ENCODE results near the gene B4GALT6.

The B4GALT6 gene

GRCh38 chr18:31679791-31680432 lies 4.5 kb downstream of the B4GALT6 start:
- 84% methylated on average over 5 of the region's 5 CpGs for WGBS
- Histone ChIP-seq H3K4me1 (ENCODE audit: control insufficient read depth, insufficient read depth, low read depth, low read length) (no peaks in the 10 kb centered on the region), H3K27me3 (ENCODE audit: control insufficient read depth in 1 of 2, insufficient read depth in 1 of 2, low read length in 2 of 2) (no peaks in the 10 kb centered on the region)

GRCh38 chr18:31679133-31679742 lies 5.1 kb downstream of the B4GALT6 start:
- Histone ChIP-seq H3K27me3 (ENCODE audit: control insufficient read depth in 1 of 2, insufficient read depth in 1 of 2, low read length in 2 of 2) (no peaks in the 10 kb centered on the region), H2BK12ac (ENCODE audit: low read length in 2 of 2) (peak overlapping the region in 1 of 2 experiments; percentile 98), H3K4me3 (ENCODE audit: insufficient read depth in 1 of 2, low read depth in 1 of 2, low read length in 2 of 2) (peak overlapping the region in 1 of 2 experiments; percentile 16), H3K9me3 (ENCODE audit: control insufficient read depth, low read length) (no peaks in the 10 kb centered on the region), H3K18ac (ENCODE audit: low read depth in 1 of 2, low read length in 2 of 2) (no peak overlapping the region), H3K4me2 (ENCODE audit: low read length, poor library complexity, severe bottlenecking) (no peak overlapping the region), H3K36me3 (ENCODE audit: control insufficient read depth in 1 of 2, insufficient read depth in 2 of 2, low read depth in 1 of 2, low read length in 2 of 2) (no peaks in the 10 kb centered on the region), H3K23ac (ENCODE audit: low read length in 2 of 2) (no peak overlapping the region), H3K4ac (ENCODE audit: low read depth in 1 of 2, low read length in 2 of 2) (peak overlapping the region in 1 of 2 experiments; percentile 82), H2AK5ac (ENCODE audit: low read length, severe bottlenecking) (no peak overlapping the region), H4K91ac (ENCODE audit: low read length) (no peak overlapping the region), H3K27ac (ENCODE audit: low read length, poor library complexity, severe bottlenecking) (peak overlapping the region; percentile 35), H3K4me1 (ENCODE audit: control insufficient read depth, insufficient read depth, low read depth, low read length) (no peaks in the 10 kb centered on the region), H2BK5ac (ENCODE audit: low read depth, low read length, poor library complexity, severe bottlenecking) (no peak overlapping the region), H2BK15ac (ENCODE audit: low read depth, poor library complexity, severe bottlenecking) (no peak overlapping the region), H3K9ac (ENCODE audit: low read length) (peak overlapping the region; percentile 40), H4K8ac (ENCODE audit: low read length) (no peak overlapping the region), H2AFZ (ENCODE audit: low read depth, low read length) (no peak overlapping the region), H2BK120ac (ENCODE audit: low read depth, low read length) (no peak overlapping the region), H3K14ac (ENCODE audit: low read length in 2 of 2) (no peak overlapping the region), H3K79me1 (replicated peaks; ENCODE audit: low read length, poor library complexity, severe bottlenecking) (peaks cover 26% of the 10 kb centered on the region)
- 59% methylated on average over 2 of the region's 3 CpGs for WGBS
- DNase-seq, result peak; percentile 85

More at GRCh38 chr18:31679791-31680432, 4.5 kb downstream of the B4GALT6 start:
- H3K4me2 ChIP-seq (ENCODE audit: low read length, poor library complexity, severe bottlenecking), result no peak overlapping the region
- H3K36me3 ChIP-seq (ENCODE audit: control insufficient read depth in 1 of 2, insufficient read depth in 2 of 2, low read depth in 1 of 2, low read length in 2 of 2), result no peaks in the 10 kb centered on the region
- no peak overlapping the region for H3K27ac ChIP-seq (ENCODE audit: low read length, poor library complexity, severe bottlenecking)
- H2AFZ ChIP-seq (ENCODE audit: low read depth, low read length), result no peak overlapping the region
- H4K8ac ChIP-seq (ENCODE audit: low read length), result peak overlapping the region; percentile 50
- H2AK5ac ChIP-seq (ENCODE audit: low read length, severe bottlenecking), result peak overlapping the region; percentile 85
- H2BK12ac ChIP-seq (ENCODE audit: low read length in 2 of 2), result peak overlapping the region; percentile 86 to 98
- H4K91ac ChIP-seq (ENCODE audit: low read length), result no peak overlapping the region
- DNase-seq, result no peak
- peak overlapping the region; percentile 15 to 77 for H3K18ac ChIP-seq (ENCODE audit: low read depth in 1 of 2, low read length in 2 of 2)
- H3K23ac ChIP-seq (ENCODE audit: low read length in 2 of 2), result no peak overlapping the region
- peak overlapping the region in 1 of 2 experiments; percentile 22 for H3K4me3 ChIP-seq (ENCODE audit: insufficient read depth in 1 of 2, low read depth in 1 of 2, low read length in 2 of 2)
- H3K9ac ChIP-seq (ENCODE audit: low read length), result peak overlapping the region; percentile 35
- peaks cover 26% of the 10 kb centered on the region for H3K79me1 ChIP-seq (replicated peaks; ENCODE audit: low read length, poor library complexity, severe bottlenecking)
- no peak overlapping the region for H2BK120ac ChIP-seq (ENCODE audit: low read depth, low read length)
- no peak overlapping the region for H3K14ac ChIP-seq (ENCODE audit: low read length in 2 of 2)
- H2BK5ac ChIP-seq (ENCODE audit: low read depth, low read length, poor library complexity, severe bottlenecking), result no peak overlapping the region
- peak overlapping the region; percentile 52 for H2BK15ac ChIP-seq (ENCODE audit: low read depth, poor library complexity, severe bottlenecking)
- H3K9me3 ChIP-seq (ENCODE audit: control insufficient read depth, low read length), result no peaks in the 10 kb centered on the region
- peak overlapping the region in 1 of 2 experiments; percentile 82 for H3K4ac ChIP-seq (ENCODE audit: low read depth in 1 of 2, low read length in 2 of 2)

GRCh38 chr18:31678425-31678824 lies 6.0 kb downstream of the B4GALT6 start:
- H3K4me1 ChIP-seq (ENCODE audit: control insufficient read depth, insufficient read depth, low read depth, low read length), result no peaks in the 10 kb centered on the region
- peak overlapping the region; percentile 40 for H3K9ac ChIP-seq (ENCODE audit: low read length)
- no peak overlapping the region for H2BK15ac ChIP-seq (ENCODE audit: low read depth, poor library complexity, severe bottlenecking)
- no peak overlapping the region for H3K23ac ChIP-seq (ENCODE audit: low read length in 2 of 2)
- H3K79me1 ChIP-seq (replicated peaks; ENCODE audit: low read length, poor library complexity, severe bottlenecking), result peaks cover 31% of the 10 kb centered on the region
- H2BK120ac ChIP-seq (ENCODE audit: low read depth, low read length), result no peak overlapping the region
- H4K8ac ChIP-seq (ENCODE audit: low read length), result peak overlapping the region; percentile 55
- no peak overlapping the region for H3K4me2 ChIP-seq (ENCODE audit: low read length, poor library complexity, severe bottlenecking)
- H3K36me3 ChIP-seq (ENCODE audit: control insufficient read depth in 1 of 2, insufficient read depth in 2 of 2, low read depth in 1 of 2, low read length in 2 of 2), result no peaks in the 10 kb centered on the region
- no peak overlapping the region for H3K14ac ChIP-seq (ENCODE audit: low read length in 2 of 2)
- H2AK5ac ChIP-seq (ENCODE audit: low read length, severe bottlenecking), result peak overlapping the region; percentile 31
- no peak overlapping the region for H3K27ac ChIP-seq (ENCODE audit: low read length, poor library complexity, severe bottlenecking)
- no peaks in the 10 kb centered on the region for H3K9me3 ChIP-seq (ENCODE audit: control insufficient read depth, low read length)
- H3K27me3 ChIP-seq (ENCODE audit: control insufficient read depth in 1 of 2, insufficient read depth in 1 of 2, low read length in 2 of 2), result no peaks in the 10 kb centered on the region
- DNase-seq, result no peak
- no peak overlapping the region for H2AFZ ChIP-seq (ENCODE audit: low read depth, low read length)
- H4K91ac ChIP-seq (ENCODE audit: low read length), result peak overlapping the region; percentile 5
- peak overlapping the region; percentile 80 to 84 for H2BK12ac ChIP-seq (ENCODE audit: low read length in 2 of 2)
- 86% methylated on average over 4 of the region's 4 CpGs for WGBS
- H3K4me3 ChIP-seq (ENCODE audit: insufficient read depth in 1 of 2, low read depth in 1 of 2, low read length in 2 of 2), result peak overlapping the region in 1 of 2 experiments; percentile 6
- peak overlapping the region; percentile 70 to 77 for H3K18ac ChIP-seq (ENCODE audit: low read depth in 1 of 2, low read length in 2 of 2)
- peak overlapping the region in 1 of 2 experiments; percentile 2 for H3K4ac ChIP-seq (ENCODE audit: low read depth in 1 of 2, low read length in 2 of 2)
- no peak overlapping the region for H2BK5ac ChIP-seq (ENCODE audit: low read depth, low read length, poor library complexity, severe bottlenecking)

- Histone ChIP-seq H3K4me1 (ENCODE audit: control insufficient read depth, insufficient read depth, low read depth, low read length) (peaks cover 4% of the 10 kb centered on the region), H2BK15ac (ENCODE audit: low read depth, poor library complexity, severe bottlenecking) (no peak overlapping the region), H3K4ac (ENCODE audit: low read depth in 1 of 2, low read length in 2 of 2) (no peak overlapping the region), H3K23ac (ENCODE audit: low read length in 2 of 2) (no peak overlapping the region), H2AK5ac (ENCODE audit: low read length, severe bottlenecking) (no peak overlapping the region), H3K36me3 (ENCODE audit: control insufficient read depth in 1 of 2, insufficient read depth in 2 of 2, low read depth in 1 of 2, low read length in 2 of 2) (no peaks in the 10 kb centered on the region), H2BK120ac (ENCODE audit: low read depth, low read length) (no peak overlapping the region), H2BK5ac (ENCODE audit: low read depth, low read length, poor library complexity, severe bottlenecking) (no peak overlapping the region), H3K79me1 (replicated peaks; ENCODE audit: low read length, poor library complexity, severe bottlenecking) (peaks cover 32% of the 10 kb centered on the region), H3K27ac (ENCODE audit: low read length, poor library complexity, severe bottlenecking) (no peak overlapping the region), H2AFZ (ENCODE audit: low read depth, low read length) (no peak overlapping the region), H3K4me2 (ENCODE audit: low read length, poor library complexity, severe bottlenecking) (no peak overlapping the region), H4K8ac (ENCODE audit: low read length) (no peak overlapping the region), H3K27me3 (ENCODE audit: control insufficient read depth in 1 of 2, insufficient read depth in 1 of 2, low read length in 2 of 2) (no peaks in the 10 kb centered on the region), H2BK12ac (ENCODE audit: low read length in 2 of 2) (peak overlapping the region in 1 of 2 experiments; percentile 84), H3K18ac (ENCODE audit: low read depth in 1 of 2, low read length in 2 of 2) (no peak overlapping the region), H4K91ac (ENCODE audit: low read length) (no peak overlapping the region), H3K14ac (ENCODE audit: low read length in 2 of 2) (no peak overlapping the region), H3K9me3 (ENCODE audit: control insufficient read depth, low read length) (no peaks in the 10 kb centered on the region), H3K9ac (ENCODE audit: low read length) (no peak overlapping the region), H3K4me3 (ENCODE audit: insufficient read depth in 1 of 2, low read depth in 1 of 2, low read length in 2 of 2) (no peak overlapping the region)
- whole genome bisulfite sequencing, result 82% methylated on average over 5 of the region's 6 CpGs
- DNase-seq, result no peak
Measured at GRCh38 chr18:31677592-31677991, 6.8 kb downstream of the B4GALT6 start.
